GM12891 (cell line): ENCODE measurements around the gene TMEM245.
"Not testable (repeated sequence)": the region's sequence is repeated elsewhere in the genome, so short reads cannot be mapped to it uniquely, and the experiment has no call there.

ENCODE experiments used
- DNase-seq: peaks from one replicate; pipeline ENCODE4 v3.0.0; 2011; ENCODE audit warnings: low spot score; ENCODE audit not compliant: insufficient read length
- FAIRE-seq: peaks from 2 replicates; lab custom pipeline; 2011; peaks lifted over from hg19 to GRCh38; lab: Jason Lieb, UNC
- PAX5 ChIP-seq: IDR thresholded peaks from 2 replicates; pipeline ENCODE4 v1.6.1; 2011; ENCODE audit warnings: low read length, moderate library complexity, mild to moderate bottlenecking; ENCODE audit not compliant: insufficient read depth, severe bottlenecking
- POLR2A ChIP-seq: IDR thresholded peaks from 2 replicates; pipeline ENCODE4 v1.6.1; 2011; ENCODE audit warnings: low read depth, low read length, control low read depth
- POLR2AphosphoS5 ChIP-seq: IDR thresholded peaks from 2 replicates; pipeline ENCODE4 v1.6.1; 2011; ENCODE audit warnings: low read depth, low read length, control low read depth
- POU2F2 ChIP-seq: IDR thresholded peaks from 2 replicates; pipeline ENCODE4 v1.6.1; 2011; ENCODE audit warnings: low read depth, mild to moderate bottlenecking, control low read depth, low read length, moderate library complexity
- SPI1 ChIP-seq: IDR thresholded peaks from 2 replicates; pipeline ENCODE4 v1.6.1; 2011; ENCODE audit warnings: low read depth, low read length, control low read depth
- TAF1 ChIP-seq: IDR thresholded peaks from 2 replicates; pipeline ENCODE4 v1.6.1; 2011; ENCODE audit warnings: low read depth, low read length, control low read depth

The TMEM245 gene

DNA sequence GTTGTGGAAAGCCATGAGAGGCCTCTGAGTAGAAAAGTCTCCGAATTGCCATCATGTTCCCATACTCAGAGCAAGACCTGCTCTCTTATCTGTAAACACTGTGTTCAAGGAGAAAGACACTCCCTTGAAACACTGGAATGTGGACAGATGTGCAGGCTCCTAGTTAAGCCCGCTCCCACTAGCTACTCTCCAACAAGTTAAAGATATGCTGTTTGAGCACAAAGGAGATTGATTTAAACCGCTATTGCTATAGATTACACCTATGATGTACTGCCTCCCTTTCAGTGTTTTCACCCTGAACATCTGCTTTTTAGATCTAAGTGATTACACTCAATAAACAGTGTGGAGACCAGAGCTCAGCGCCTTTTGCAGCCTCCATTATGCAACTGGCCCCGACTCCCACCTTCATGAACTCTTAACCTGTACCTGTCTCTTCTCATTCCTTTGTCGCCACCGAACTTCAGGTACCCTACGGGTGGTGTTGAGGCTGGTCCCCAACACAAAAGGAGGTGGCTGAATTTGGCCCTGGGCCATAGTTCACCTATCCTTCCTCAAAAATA, 47.5 kb downstream of the TMEM245 start:
- DNase-seq = no peak
- TF ChIP-seq SPI1 (no peak), PAX5 (no peak), POLR2AphosphoS5 (no peak), POU2F2 (no peak), POLR2A (no peak), TAF1 (no peak)
- no peak for FAIRE-seq

DNA sequence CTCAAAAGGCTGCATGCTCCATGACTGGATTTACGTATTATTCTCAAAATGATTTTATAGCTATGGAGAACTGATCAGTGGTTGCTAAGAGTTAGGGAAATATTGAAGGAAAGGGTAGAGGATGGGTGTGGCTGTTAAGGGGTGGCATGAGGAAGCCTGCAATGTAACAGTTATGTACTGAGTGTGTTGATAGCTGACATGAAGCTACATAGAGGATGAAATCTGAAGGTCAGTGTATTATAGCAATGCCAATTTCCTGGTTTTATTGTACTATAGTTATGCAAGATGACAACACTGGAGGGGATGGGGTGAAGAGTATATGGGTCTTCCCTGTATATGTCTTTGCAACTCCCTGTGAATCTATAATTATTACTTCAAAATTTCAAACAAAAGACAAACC, 51.0 kb downstream of the TMEM245 start:
- no peak for DNase-seq
- no peak for FAIRE-seq
- TF ChIP-seq POLR2A (no peak), PAX5 (no peak), POLR2AphosphoS5 (no peak), TAF1 (no peak), POU2F2 (no peak), SPI1 (no peak)

DNA sequence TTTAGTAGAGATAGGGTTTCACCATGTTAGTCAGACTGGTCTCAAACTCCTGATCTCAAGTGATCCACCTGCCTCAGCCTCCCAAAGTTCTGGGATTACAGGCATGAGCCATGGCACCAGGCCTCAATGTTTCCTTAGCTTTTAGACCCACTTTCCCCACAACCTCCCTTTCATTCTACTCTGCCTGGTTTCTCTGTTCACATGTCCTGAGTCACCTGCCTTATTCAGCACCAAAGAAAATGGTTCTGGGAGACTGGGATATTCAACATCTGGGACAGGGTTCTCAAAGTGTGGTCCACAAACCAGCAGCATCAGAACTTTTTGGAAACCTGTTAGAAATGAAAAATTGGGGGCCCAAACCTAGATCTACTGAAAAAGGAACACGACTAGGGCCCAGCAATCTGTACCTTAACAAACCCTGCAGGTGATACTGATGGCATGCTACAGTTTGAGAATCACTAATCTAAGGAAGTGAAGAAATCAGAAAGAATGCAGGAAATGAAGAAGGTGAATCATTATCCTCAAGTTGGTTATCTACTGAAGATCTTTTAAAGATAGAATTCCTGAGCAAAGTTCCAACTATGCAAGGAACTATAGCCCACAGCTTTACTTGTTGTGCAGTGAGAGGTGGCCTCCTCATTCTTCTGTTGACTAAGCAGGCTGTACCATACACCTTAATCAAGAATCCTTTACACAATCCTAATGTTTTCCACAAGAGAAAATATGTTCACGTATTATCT, 54.6 kb downstream of the TMEM245 start:
- no peak for TF ChIP-seq POU2F2
- no peak for TF ChIP-seq TAF1
- no peak for TF ChIP-seq POLR2AphosphoS5
- TF ChIP-seq POLR2A = no peak
- no peak for TF ChIP-seq PAX5
- no peak for TF ChIP-seq SPI1
- FAIRE-seq (no peak), DNase-seq (no peak)

DNA sequence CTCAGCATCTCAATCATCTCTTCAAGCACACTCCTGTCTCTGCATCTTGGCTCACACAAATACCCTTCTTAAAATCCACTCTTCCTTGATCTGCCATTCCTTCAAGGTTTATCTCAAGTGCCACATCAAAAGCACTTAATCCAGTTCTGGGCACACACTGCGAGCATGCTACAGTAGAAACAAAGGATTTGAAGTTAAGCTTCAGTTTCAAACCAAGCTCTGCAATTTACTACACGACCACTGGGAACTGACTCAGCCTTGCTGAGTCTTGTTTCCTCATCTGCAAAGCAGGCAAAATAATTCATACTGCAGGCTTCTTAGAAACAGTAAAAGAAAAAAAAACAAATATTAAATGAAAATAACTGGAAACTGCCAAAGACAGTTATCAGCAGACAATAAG, 56.0 kb downstream of the TMEM245 start:
- FAIRE-seq = no peak
- no peak for DNase-seq
- TF ChIP-seq POLR2AphosphoS5 (no peak), POU2F2 (no peak), POLR2A (no peak), PAX5 (no peak), SPI1 (no peak), TAF1 (no peak)

DNA sequence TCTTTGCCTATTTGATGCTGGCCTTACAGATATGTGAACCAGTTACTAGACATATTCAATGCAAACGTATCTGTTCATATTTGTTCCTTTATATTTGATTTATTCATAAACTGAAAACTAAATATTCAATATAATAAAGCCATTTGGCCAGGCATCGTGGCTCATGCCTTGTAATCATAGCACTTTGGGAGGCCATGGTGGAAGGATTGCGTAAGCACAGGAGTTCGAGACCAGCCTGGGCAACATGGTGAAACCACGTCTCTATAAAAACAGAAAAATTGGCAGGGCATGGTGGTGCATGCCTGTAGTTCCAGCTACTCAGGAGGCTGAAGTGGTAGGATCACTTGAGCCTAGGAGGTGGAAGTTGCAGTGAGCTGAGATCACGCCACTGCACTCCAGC, 57.2 kb downstream of the TMEM245 start:
- FAIRE-seq (no peak), DNase-seq (no peak)
- no peak for TF ChIP-seq POU2F2
- no peak for TF ChIP-seq SPI1
- no peak for TF ChIP-seq PAX5
- no peak for TF ChIP-seq POLR2A

DNA sequence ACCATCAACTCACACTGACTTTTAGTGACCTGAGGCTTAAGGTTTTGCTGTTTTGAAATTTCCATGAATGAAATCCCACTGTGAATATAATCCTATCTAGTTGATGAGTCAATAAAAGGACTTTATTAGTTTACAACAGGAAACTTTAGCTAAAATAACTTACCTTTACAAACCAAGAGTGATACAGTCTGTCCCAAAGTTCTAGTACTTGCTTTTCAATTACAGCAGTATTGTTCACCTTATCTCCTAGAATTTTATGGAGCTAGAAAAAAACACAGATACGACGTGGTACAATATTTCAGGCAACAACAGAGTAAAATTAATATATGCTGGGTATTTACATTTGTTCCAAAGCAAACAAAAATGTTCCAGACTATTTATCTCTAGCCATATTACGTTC, 59.6 kb downstream of the TMEM245 start:
- FAIRE-seq (no peak), DNase-seq (no peak)
- TF ChIP-seq POLR2A (no peak), SPI1 (no peak), POLR2AphosphoS5 (no peak), PAX5 (no peak), POU2F2 (no peak), TAF1 (no peak)

DNA sequence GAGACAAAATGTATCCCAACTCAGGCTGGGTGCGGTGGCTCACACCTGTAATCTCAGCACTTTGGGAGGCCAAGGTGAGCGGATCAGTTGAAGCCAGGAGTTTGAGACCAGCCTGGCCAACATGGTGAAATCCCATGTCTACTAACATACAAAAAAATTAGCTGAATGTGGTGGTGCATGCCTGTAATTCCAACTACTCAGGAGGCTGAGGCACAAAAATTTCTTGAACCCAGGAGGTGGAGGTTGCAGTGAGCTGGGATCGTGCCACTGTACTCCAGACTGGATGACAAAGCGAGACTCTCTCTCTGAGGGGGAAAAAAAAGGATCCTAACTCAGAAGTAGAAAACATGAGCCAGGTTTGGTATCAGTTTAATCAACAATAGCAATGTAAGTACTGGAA, 66.6 kb downstream of the TMEM245 start:
- DNase-seq = not testable (repeated sequence)

DNA sequence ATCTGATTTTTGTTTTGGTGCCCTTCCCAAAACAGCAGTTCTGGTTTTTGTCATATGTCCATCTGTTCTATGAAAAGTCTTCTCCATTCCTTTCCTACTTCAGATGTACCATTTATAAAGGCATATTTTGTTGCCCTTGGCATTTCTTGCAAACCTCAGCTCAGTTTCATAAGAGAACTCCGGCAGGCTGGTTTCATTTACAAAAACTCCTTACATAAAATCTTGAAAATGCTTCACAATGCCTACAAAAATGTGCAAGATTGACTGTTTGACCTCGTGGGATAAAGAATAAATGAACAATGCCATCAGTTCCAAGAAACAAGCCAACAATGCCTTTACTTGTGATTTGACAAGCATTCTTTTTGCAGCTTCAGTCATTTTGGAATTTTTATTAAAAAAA, 67.3 kb downstream of the TMEM245 start:
- DNase-seq (no peak), FAIRE-seq (no peak)
- TF ChIP-seq TAF1 = no peak
- TF ChIP-seq POU2F2 = no peak
- TF ChIP-seq POLR2AphosphoS5 = no peak
- TF ChIP-seq SPI1 = no peak
- no peak for TF ChIP-seq POLR2A
- TF ChIP-seq PAX5 = no peak

More for the DNA sequence above, 66.6 kb downstream of the TMEM245 start:
- not testable (repeated sequence) for FAIRE-seq

DNA sequence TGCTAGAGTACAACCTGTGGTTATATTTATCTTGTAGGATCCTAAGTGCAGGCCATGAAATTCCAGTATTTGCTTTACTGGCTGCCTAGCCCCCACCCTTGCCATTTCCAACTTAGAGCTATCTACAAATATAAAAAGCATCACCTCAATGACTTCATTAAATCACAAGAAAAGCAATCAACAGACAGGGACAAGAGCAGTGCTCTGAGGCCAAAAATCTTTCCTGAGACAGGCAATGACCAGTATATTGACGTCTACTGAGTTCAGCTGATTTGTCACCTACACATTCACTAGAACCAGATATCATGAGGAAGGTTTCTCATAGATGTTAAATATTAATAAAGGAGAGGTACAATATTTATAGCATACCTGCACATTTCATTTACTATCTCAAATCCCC, 68.0 kb downstream of the TMEM245 start:
- no peak for DNase-seq
- TF ChIP-seq PAX5 = no peak
- TF ChIP-seq POLR2AphosphoS5 = no peak
- no peak for TF ChIP-seq POU2F2
- TF ChIP-seq POLR2A = no peak
- no peak for TF ChIP-seq SPI1
- TF ChIP-seq TAF1 = no peak
- no peak for FAIRE-seq

DNA sequence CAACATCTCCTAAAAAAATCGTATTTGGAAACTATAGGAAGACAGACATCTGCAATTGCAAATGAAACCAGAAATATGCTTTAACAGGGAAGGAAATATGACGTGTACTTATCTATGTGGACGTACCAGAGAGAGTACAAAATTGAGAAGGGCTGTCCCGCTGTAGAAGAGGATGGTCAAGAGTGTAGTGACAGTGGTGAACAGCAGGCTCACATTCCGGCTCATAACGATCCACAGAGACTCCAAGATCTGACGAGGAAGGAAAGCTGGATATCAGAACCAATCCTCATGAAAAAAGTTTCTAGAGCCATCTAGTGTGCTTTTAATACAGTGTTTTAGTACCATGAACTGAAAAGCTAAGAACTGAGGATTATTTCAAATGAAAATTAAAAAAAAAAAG, 69.3 kb downstream of the TMEM245 start:
- DNase-seq (no peak), FAIRE-seq (no peak)
- TF ChIP-seq TAF1 = no peak
- no peak for TF ChIP-seq POLR2AphosphoS5
- TF ChIP-seq POU2F2 = no peak
- TF ChIP-seq POLR2A = no peak
- no peak for TF ChIP-seq PAX5

DNA sequence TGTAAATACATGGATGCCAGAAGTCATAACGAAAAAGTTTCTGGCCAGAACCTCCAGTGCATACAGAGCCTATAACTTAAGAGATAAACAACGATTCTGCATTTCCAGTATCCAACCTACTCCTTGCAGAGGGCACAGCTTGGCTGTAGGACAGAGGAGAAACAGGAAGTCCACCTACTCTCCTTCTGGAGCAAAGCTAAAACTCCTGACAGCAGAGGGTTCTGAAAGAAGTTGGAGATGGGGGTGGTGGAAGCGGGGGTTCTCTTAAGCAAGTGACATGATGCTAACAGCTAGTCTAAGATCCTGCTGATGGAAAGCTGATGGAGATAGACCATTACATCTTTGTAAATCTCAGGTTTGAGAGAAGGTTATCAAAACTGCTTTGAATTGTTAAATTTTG, 70.9 kb downstream of the TMEM245 start:
- FAIRE-seq = no peak
- no peak for DNase-seq
- no peak for TF ChIP-seq TAF1
- no peak for TF ChIP-seq PAX5
- TF ChIP-seq POLR2AphosphoS5 = no peak
- TF ChIP-seq POLR2A = no peak
- no peak for TF ChIP-seq SPI1
- TF ChIP-seq POU2F2 = no peak
